GM12892 (cell line): ENCODE data around the gene MAPKAPK2.

Source experiments
- POLR2A ChIP-seq: IDR thresholded peaks from 2 replicates; pipeline ENCODE4 v1.6.1; 2011; ENCODE audit warnings: low read depth, low read length, control low read depth
- POLR2AphosphoS5 ChIP-seq: IDR thresholded peaks from 2 replicates; pipeline ENCODE4 v1.6.1; 2011; ENCODE audit warnings: low read depth, low read length, control low read depth

DNA sequence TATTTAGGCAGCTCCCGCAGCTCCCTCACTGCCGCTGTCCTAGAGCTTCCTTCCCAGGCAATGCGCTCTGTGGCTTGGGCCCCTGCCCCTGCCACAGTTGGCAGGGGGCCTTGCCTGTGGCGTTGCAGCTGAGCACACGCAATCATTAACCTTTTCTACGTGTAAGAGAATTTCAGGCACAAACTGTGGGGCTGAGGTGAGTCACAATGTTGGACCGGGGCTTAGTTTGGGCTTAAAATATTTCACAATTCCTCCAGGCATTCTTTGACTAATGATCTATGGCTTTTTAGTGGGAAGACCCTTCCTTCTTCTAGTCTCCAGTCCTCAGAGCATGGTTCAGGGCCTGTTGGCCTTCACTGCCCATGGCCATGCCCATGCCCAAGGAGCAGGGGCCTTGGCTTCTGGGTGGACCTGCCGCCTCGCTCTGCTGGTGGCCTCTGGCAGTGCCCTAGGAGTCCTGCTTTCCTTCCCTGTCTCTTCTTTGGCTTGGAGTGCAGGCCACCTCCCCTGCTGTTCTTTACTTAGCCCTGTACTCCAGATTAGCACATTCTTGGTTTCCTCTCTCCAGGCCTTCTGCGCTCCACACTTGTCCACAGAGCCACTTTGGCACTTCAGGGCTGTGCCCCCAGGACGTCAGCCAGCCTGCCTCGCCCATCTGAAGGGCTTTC lies 39.2 kb downstream of the MAPKAPK2 start:
- TF ChIP-seq POLR2AphosphoS5, result no peak
- TF ChIP-seq POLR2A, result no peak
